Measurements from ENCODE around the gene TMPRSS11F. TPM values are rescaled to one million over a fixed set of nuclear protein-coding genes. Genes with fewer than 3 reads are reported as not detected.

The TMPRSS11F gene
- total and polyA plus RNA-seq, 2 donors: 0.09 to 0.18 TPM

DNA sequence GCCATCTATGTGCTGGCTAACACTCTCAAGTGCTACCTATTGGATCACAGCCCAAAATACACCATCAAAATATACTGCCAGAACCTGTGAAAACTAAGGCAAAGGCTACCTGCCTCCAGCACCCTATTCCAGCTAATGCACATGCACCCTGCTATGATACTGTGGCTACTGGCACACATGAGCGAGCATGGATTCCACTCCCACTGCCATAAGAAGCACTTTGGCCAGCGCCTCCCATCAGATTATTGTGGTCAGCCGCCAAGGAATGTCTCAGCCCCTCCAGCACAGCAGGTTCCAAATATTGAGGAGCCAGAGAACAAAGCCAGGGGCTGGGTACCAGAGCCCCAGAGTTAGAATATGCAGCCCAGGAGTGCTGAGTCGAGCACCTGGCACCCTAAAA, 32.5 kb upstream of the TMPRSS11F start:
- 86% methylated on average over 4 of the region's 4 CpGs for WGBS
- H3K4me3 ChIP-seq (ENCODE audit: low read length in 2 of 2): no peak overlapping the region
- DNase-seq (ENCODE audit: low read depth in 6 of 9, low spot score in 9 of 9): no peak

DNA sequence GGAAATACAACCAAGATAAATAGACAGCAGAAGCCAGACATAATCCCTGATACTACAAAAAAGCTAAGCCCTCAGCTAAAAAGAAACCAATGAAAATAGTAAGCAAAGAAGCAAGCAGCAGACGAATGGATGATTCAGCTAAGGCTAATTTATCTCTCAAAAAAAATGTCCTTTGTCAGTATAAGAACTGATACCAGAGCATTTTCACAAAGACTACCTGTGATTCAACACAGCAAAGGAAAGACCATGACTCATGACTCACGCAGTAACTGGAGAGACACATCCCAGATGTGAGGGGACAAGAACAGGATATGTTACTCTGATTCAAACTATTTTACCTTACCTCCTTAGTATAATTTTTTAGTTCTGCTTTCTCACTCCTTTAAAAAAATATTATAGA, 22.7 kb upstream of the TMPRSS11F start:
- Histone ChIP-seq H3K9me3 (ENCODE audit: control insufficient read depth in 2 of 2, insufficient read depth in 1 of 2, low read length in 1 of 2) (no peaks in the 10 kb centered on the region), H3K27me3 (ENCODE audit: control insufficient read depth in 2 of 2, insufficient read depth in 1 of 2, low read length in 1 of 2) (no peaks in the 10 kb centered on the region), H3K4me1 (ENCODE audit: control insufficient read depth in 2 of 2, insufficient read depth in 2 of 2, low read length in 2 of 2) (no peaks in the 10 kb centered on the region), H3K27ac (ENCODE audit: low read depth in 1 of 2, low read length in 1 of 2) (no peak overlapping the region), H3K4me3 (ENCODE audit: low read length in 2 of 2) (no peak overlapping the region), H3K36me3 (ENCODE audit: control insufficient read depth in 2 of 2, insufficient read depth in 2 of 2, low read length in 1 of 2) (no peaks in the 10 kb centered on the region)
- WGBS: 71% methylated on average over 2 of the region's 2 CpGs
- DNase-seq (ENCODE audit: low read depth in 6 of 9, low spot score in 9 of 9): no peak

More for the DNA sequence above, 32.5 kb upstream of the TMPRSS11F start:
- no peaks in the 10 kb centered on the region for H3K4me1 ChIP-seq (ENCODE audit: control insufficient read depth in 2 of 2, insufficient read depth in 2 of 2, low read length in 2 of 2)
- H3K27me3 ChIP-seq (ENCODE audit: control insufficient read depth in 2 of 2, insufficient read depth in 1 of 2, low read length in 1 of 2): no peaks in the 10 kb centered on the region
- no peak overlapping the region for H3K27ac ChIP-seq (ENCODE audit: low read depth in 1 of 2, low read length in 1 of 2)
- H3K9me3 ChIP-seq (ENCODE audit: control insufficient read depth in 2 of 2, insufficient read depth in 1 of 2, low read length in 1 of 2): no peaks in the 10 kb centered on the region
- no peaks in the 10 kb centered on the region for H3K36me3 ChIP-seq (ENCODE audit: control insufficient read depth in 2 of 2, insufficient read depth in 2 of 2, low read length in 1 of 2)

DNA sequence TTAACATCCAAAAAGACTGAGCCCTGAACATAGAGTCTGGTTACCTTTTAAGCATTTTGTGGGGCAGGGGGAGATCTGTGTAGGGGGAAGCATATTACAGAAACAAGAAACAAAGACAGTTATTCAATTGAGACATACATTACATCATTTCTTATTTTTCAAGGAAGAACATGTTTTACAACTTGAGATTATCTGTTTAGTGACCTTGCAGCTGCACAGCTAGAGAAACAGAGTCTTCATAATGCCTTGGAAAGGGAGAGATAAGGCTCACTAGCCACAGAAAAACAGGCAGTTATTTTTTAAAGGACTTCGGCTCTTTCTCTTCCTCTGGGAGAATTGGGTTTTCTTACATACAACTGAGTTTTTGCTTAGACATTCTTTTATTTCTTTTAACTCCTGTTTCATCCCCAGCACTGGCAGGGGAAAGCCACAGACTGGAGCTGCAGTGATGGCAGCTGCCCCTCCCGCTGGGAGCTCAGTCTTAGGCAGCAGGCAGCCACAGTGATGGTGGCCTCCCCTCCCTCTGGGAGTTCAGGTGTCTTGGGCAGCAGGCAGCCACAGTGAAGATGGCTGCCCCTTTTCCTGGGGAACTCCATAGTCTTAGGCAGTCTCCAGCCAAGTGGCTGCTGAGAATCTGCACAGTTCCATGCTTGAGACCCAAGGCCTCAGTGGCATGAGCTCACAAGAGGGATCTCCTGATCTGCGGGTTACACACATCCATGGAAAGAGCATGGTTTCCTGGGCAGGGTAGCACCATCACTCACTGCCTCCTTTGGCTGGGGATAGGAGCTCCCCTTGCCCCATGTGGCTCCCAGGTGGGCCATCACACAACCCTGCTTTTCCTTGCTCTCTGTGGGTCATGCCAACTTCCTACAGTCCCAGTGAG, 19.4 kb upstream of the TMPRSS11F start:
- H3K9me3 ChIP-seq (ENCODE audit: control insufficient read depth in 2 of 2, insufficient read depth in 1 of 2, low read length in 1 of 2): no peaks in the 10 kb centered on the region
- no peaks in the 10 kb centered on the region for H3K36me3 ChIP-seq (ENCODE audit: control insufficient read depth in 2 of 2, insufficient read depth in 2 of 2, low read length in 1 of 2)
- H3K4me3 ChIP-seq (ENCODE audit: low read length in 2 of 2): no peak overlapping the region
- no peak for DNase-seq (ENCODE audit: low read depth in 6 of 9, low spot score in 9 of 9)
- H3K4me1 ChIP-seq (ENCODE audit: control insufficient read depth in 2 of 2, insufficient read depth in 2 of 2, low read length in 2 of 2): no peaks in the 10 kb centered on the region
- H3K27ac ChIP-seq (ENCODE audit: low read depth in 1 of 2, low read length in 1 of 2): no peak overlapping the region
- H3K27me3 ChIP-seq (ENCODE audit: control insufficient read depth in 2 of 2, insufficient read depth in 1 of 2, low read length in 1 of 2): no peaks in the 10 kb centered on the region
- WGBS: 89% methylated on average over 3 of the region's 3 CpGs

DNA sequence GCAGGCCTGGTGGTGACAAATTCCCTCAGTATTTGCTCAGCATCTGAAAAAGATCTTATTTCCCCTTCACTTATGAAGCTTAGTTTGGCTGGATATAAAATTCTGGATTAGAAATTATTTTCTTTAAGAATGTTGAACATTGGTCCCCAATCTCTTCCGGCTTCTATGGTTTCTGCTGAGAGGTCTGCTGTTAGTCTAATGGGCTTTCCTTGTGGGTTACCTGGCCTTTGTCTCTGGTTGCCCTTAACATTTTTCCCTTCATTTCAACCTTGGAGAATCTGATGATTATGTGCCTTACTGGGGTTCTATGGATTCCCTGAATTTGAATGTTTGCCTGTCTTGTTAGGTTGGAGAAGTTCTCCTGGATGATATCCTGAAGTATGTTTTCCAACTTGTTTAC, 17.4 kb upstream of the TMPRSS11F start:
- H3K36me3 ChIP-seq (ENCODE audit: control insufficient read depth in 2 of 2, insufficient read depth in 2 of 2, low read length in 1 of 2): no peaks in the 10 kb centered on the region
- no peaks in the 10 kb centered on the region for H3K4me1 ChIP-seq (ENCODE audit: control insufficient read depth in 2 of 2, insufficient read depth in 2 of 2, low read length in 2 of 2)
- H3K27ac ChIP-seq (ENCODE audit: low read depth in 1 of 2, low read length in 1 of 2): no peak overlapping the region
- 94% methylated on average over 1 of the region's 1 CpG for WGBS
- no peaks in the 10 kb centered on the region for H3K27me3 ChIP-seq (ENCODE audit: control insufficient read depth in 2 of 2, insufficient read depth in 1 of 2, low read length in 1 of 2)
- no peak for DNase-seq (ENCODE audit: low read depth in 6 of 9, low spot score in 9 of 9)
- no peaks in the 10 kb centered on the region for H3K9me3 ChIP-seq (ENCODE audit: control insufficient read depth in 2 of 2, insufficient read depth in 1 of 2, low read length in 1 of 2)
- no peak overlapping the region for H3K4me3 ChIP-seq (ENCODE audit: low read length in 2 of 2)

DNA sequence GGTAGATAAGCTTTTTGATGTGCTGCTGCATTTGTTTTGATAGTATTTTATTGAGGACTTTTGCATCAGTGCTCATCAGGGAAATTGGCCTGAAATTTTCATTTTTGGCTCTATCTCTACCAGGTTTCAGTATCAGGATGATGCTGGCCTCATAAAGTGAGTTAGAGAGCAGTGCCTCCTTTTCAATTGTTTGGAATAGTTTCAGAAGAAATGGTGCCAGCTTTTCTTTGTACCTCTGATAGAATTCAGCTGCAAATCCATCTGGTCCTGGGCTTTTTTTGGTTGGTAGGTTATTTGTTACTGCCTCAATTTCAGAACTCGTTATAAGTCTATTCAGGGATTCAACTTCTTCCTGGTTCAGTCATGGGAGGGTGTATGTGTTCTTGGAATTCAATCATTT, 15.6 kb upstream of the TMPRSS11F start:
- Histone ChIP-seq H3K27ac (ENCODE audit: low read depth in 1 of 2, low read length in 1 of 2) (no peak overlapping the region), H3K27me3 (ENCODE audit: control insufficient read depth in 2 of 2, insufficient read depth in 1 of 2, low read length in 1 of 2) (no peaks in the 10 kb centered on the region), H3K4me1 (ENCODE audit: control insufficient read depth in 2 of 2, insufficient read depth in 2 of 2, low read length in 2 of 2) (no peaks in the 10 kb centered on the region), H3K36me3 (ENCODE audit: control insufficient read depth in 2 of 2, insufficient read depth in 2 of 2, low read length in 1 of 2) (no peaks in the 10 kb centered on the region), H3K4me3 (ENCODE audit: low read length in 2 of 2) (no peak overlapping the region), H3K9me3 (ENCODE audit: control insufficient read depth in 2 of 2, insufficient read depth in 1 of 2, low read length in 1 of 2) (no peaks in the 10 kb centered on the region)
- 80% methylated on average over 1 of the region's 1 CpG for WGBS
- no peak for DNase-seq (ENCODE audit: low read depth in 6 of 9, low spot score in 9 of 9)

DNA sequence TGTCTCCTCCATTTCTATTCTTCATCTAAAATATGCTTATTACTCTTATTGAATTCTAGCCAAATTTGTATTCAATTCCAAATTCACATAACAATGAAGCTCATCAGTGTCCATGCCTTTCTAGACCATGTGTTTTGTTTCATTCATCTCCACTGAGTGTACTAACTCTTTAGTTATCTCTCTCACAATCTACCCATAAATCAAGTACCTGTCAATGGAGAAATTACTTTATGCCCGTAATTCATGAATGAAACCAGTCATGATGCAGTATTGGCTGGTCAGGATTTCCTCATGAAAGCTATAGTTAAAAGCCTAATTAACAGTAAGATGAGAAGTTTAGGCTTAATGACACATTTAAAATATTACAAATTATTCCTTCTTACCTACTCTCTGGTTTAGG, 12.2 kb upstream of the TMPRSS11F start:
- H3K27ac ChIP-seq (ENCODE audit: low read depth in 1 of 2, low read length in 1 of 2): no peak overlapping the region
- H3K36me3 ChIP-seq (ENCODE audit: control insufficient read depth in 2 of 2, insufficient read depth in 2 of 2, low read length in 1 of 2): no peaks in the 10 kb centered on the region
- H3K4me1 ChIP-seq (ENCODE audit: control insufficient read depth in 2 of 2, insufficient read depth in 2 of 2, low read length in 2 of 2): no peaks in the 10 kb centered on the region
- 59% methylated on average over 1 of the region's 1 CpG for WGBS
- no peaks in the 10 kb centered on the region for H3K9me3 ChIP-seq (ENCODE audit: control insufficient read depth in 2 of 2, insufficient read depth in 1 of 2, low read length in 1 of 2)
- H3K4me3 ChIP-seq (ENCODE audit: low read length in 2 of 2): no peak overlapping the region
- DNase-seq (ENCODE audit: low read depth in 6 of 9, low spot score in 9 of 9): no peak
- no peaks in the 10 kb centered on the region for H3K27me3 ChIP-seq (ENCODE audit: control insufficient read depth in 2 of 2, insufficient read depth in 1 of 2, low read length in 1 of 2)

DNA sequence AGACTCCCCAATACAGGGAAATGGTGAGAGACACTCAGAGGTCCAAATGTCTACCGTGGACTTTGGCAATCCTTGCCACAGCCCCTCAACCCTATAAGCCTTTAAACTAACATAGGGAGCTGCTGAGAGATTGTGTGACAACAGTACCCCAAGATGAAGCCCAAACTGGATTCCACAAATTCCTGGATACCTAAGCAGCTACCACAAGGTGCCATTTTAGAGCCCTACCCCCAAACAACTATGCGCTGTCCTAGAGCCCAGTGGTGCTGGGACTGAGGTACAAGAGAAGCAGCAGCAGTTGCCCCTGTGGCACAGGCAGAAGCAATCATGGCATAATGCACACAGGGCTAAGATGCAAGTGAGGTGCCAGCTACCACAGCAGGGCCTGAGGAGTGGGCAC, 2.7 kb upstream of the TMPRSS11F start:
- no peaks in the 10 kb centered on the region for H3K4me1 ChIP-seq (ENCODE audit: control insufficient read depth in 2 of 2, insufficient read depth in 2 of 2, low read length in 2 of 2)
- H3K36me3 ChIP-seq (ENCODE audit: control insufficient read depth in 2 of 2, insufficient read depth in 2 of 2, low read length in 1 of 2): no peaks in the 10 kb centered on the region
- WGBS: 95% methylated on average over 2 of the region's 2 CpGs
- no peak overlapping the region for H3K4me3 ChIP-seq (ENCODE audit: low read length in 2 of 2)
- H3K9me3 ChIP-seq (ENCODE audit: control insufficient read depth in 2 of 2, insufficient read depth in 1 of 2, low read length in 1 of 2): no peaks in the 10 kb centered on the region
- H3K27me3 ChIP-seq (ENCODE audit: control insufficient read depth in 2 of 2, insufficient read depth in 1 of 2, low read length in 1 of 2): no peaks in the 10 kb centered on the region
- DNase-seq (ENCODE audit: low read depth in 6 of 9, low spot score in 9 of 9): no peak
- H3K27ac ChIP-seq (ENCODE audit: low read depth in 1 of 2, low read length in 1 of 2): no peak overlapping the region

DNA sequence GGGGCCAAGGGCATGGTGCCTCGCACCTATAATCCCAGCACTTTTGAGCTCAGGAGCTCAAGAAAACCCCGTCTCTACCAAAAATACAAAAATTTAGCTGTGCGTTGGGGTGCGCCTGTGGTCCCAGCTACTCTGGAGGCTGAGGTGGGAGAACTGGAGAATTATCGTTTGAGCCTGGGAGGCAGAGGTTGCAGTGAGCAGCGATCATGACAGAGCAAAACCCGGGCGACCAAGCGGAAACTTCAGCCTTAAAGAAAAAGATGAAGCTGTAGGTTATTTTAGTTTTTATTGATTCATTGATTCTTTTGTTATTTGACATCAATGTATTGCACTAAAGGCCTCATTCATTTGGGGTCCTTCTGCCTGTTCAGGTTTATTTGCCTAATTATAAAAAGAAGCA, 5.4 kb downstream of the TMPRSS11F start:
- WGBS: 97% methylated on average over 9 of the region's 9 CpGs
- H3K27me3 ChIP-seq (ENCODE audit: control insufficient read depth in 2 of 2, insufficient read depth in 1 of 2, low read length in 1 of 2): no peaks in the 10 kb centered on the region

DNA sequence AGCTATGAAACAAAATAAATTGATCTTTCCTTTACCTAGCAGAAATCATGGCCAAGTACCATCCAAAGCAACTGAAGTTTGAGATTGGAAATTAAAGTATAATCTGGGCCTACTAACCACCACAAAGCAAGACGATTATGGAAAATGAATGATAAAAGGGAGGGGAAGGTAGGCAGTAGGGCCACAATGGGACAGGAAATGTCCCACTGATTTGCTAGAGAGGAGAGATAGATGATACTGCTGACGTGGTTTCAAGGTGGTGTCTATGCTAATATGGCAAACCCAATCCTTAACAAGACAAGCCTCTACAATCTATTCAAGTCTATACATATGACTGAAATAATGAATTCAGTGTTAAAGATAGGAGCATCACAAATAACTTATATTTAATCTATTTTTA, 6.1 kb downstream of the TMPRSS11F start:
- H3K27ac ChIP-seq (ENCODE audit: low read depth in 1 of 2, low read length in 1 of 2): no peak overlapping the region
- no peak for DNase-seq (ENCODE audit: low read depth in 6 of 9, low spot score in 9 of 9)
- WGBS: 87% methylated on average over 2 of the region's 2 CpGs

More for the DNA sequence above, 5.4 kb downstream of the TMPRSS11F start:
- no peaks in the 10 kb centered on the region for H3K4me1 ChIP-seq (ENCODE audit: control insufficient read depth in 2 of 2, insufficient read depth in 2 of 2, low read length in 2 of 2)
- no peak overlapping the region for H3K4me3 ChIP-seq (ENCODE audit: low read length in 2 of 2)
- no peak overlapping the region for H3K27ac ChIP-seq (ENCODE audit: low read depth in 1 of 2, low read length in 1 of 2)
- no peak for DNase-seq (ENCODE audit: low read depth in 6 of 9, low spot score in 9 of 9)
- H3K9me3 ChIP-seq (ENCODE audit: control insufficient read depth in 2 of 2, insufficient read depth in 1 of 2, low read length in 1 of 2): no peaks in the 10 kb centered on the region
- no peaks in the 10 kb centered on the region for H3K36me3 ChIP-seq (ENCODE audit: control insufficient read depth in 2 of 2, insufficient read depth in 2 of 2, low read length in 1 of 2)

More for the DNA sequence above, 6.1 kb downstream of the TMPRSS11F start:
- no peaks in the 10 kb centered on the region for H3K27me3 ChIP-seq (ENCODE audit: control insufficient read depth in 2 of 2, insufficient read depth in 1 of 2, low read length in 1 of 2)
- H3K4me3 ChIP-seq (ENCODE audit: low read length in 2 of 2): no peak overlapping the region
- H3K4me1 ChIP-seq (ENCODE audit: control insufficient read depth in 2 of 2, insufficient read depth in 2 of 2, low read length in 2 of 2): no peaks in the 10 kb centered on the region
- no peaks in the 10 kb centered on the region for H3K9me3 ChIP-seq (ENCODE audit: control insufficient read depth in 2 of 2, insufficient read depth in 1 of 2, low read length in 1 of 2)
- no peaks in the 10 kb centered on the region for H3K36me3 ChIP-seq (ENCODE audit: control insufficient read depth in 2 of 2, insufficient read depth in 2 of 2, low read length in 1 of 2)
